ENCODE data around the gene CDHR1. TPM values are rescaled to one million over a fixed set of nuclear protein-coding genes. Genes with fewer than 3 reads are reported as not detected.
"Not testable (repeated sequence)": the region's sequence is repeated elsewhere in the genome, so short reads cannot be mapped to it uniquely, and the experiment has no call there.

Gene CDHR1
- total RNA-seq, 1 donor from 2014 or later, result 2.5 TPM

DNA sequence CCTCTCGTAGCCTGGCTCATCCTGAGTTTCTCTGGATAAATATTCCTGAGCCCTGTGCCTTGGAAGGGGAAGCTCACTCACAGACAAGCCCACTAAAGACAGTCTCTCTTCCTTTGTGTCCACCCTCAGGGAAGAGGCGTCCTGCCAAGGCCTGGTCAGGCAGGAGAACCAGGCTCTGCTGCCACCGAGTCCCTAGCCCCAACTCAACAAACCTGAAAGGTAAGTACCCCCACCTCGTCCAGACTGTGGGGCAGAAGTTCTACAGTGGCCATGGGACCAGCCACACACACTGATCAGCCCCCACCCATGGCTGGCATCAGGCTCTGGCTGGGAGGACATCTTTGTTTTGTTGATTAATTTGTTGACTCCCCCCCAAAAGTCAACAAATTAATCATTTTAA, 18.0 kb upstream of the CDHR1 start:
- no peak for DNase-seq (ENCODE audit: low read depth)
- TF ChIP-seq, protein P1, sequence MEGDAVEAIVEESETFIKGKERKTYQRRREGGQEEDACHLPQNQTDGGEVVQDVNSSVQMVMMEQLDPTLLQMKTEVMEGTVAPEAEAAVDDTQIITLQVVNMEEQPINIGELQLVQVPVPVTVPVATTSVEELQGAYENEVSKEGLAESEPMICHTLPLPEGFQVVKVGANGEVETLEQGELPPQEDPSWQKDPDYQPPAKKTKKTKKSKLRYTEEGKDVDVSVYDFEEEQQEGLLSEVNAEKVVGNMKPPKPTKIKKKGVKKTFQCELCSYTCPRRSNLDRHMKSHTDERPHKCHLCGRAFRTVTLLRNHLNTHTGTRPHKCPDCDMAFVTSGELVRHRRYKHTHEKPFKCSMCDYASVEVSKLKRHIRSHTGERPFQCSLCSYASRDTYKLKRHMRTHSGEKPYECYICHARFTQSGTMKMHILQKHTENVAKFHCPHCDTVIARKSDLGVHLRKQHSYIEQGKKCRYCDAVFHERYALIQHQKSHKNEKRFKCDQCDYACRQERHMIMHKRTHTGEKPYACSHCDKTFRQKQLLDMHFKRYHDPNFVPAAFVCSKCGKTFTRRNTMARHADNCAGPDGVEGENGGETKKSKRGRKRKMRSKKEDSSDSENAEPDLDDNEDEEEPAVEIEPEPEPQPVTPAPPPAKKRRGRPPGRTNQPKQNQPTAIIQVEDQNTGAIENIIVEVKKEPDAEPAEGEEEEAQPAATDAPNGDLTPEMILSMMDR (conservative IDR thresholded peaks at IDR 0.05; ENCODE audit: low read depth, low read length), result no peak
- H3K4me3 ChIP-seq (ENCODE audit: low read depth, low read length), result no peak overlapping the region

DNA sequence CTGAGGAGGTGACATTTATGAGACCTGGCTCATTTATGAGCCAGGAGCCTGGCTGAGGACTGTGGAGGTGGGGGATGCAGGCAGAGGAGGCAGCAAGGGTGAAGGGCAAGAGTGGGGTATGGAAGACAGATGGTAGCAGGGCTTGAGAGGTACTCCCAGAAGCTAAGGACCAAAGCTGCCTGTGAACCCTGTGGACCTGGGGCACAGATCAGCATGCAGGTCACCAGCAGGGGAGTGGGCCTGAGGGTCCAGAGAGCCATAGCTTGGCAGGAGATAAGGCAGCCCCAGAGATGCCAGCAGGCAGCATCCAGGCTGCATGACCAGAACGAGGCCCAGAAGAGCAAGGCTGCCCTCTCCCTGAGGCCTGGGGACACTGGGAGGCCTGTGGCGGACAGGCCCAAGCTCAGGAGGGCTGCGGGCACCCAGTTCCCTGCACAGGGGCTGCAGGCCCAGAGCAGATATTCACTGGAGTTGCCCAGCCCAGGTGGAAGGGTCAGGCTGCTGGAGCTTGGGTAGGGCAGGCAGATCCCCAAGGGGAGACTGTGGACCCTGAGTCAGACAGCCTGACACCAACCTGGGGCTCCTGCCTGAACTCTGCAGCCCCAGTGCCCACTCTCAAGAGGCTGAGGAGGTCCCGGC, 17.4 kb upstream of the CDHR1 start:
- DNase-seq (ENCODE audit: low read depth), result no peak
- H3K4me3 ChIP-seq (ENCODE audit: low read depth, low read length), result no peak overlapping the region
- TF ChIP-seq, protein P1 (conservative IDR thresholded peaks at IDR 0.05; ENCODE audit: low read depth, low read length), result no peak

DNA sequence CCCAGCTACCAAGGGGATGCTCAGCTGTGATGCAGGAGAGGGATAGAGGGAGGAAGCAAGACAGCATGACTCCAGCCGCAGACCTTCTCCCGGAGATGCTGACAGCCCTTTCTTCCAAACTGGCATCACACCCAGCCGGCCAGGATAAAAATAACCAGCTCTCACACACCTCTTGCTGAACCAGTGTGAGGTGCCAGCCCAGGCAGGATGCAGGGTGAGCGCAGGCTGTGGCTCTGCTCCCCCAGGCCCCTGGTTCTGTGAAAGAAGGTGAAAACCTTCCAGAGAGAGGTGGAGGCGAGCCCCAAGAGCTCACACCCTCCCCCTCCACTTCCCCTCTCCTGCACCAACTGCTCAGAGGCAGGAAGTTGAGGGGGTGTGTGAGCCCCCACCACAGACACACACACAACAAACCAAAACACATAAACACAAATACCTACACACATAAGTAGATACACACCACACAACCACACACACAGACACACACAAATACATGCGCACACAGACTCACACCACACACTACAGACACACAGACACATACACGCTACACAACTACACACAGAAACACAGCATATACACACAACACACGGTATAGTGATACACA, 16.7 kb upstream of the CDHR1 start:
- H3K4me3 ChIP-seq (ENCODE audit: low read depth, low read length), result no peak overlapping the region
- TF ChIP-seq, protein P1 (conservative IDR thresholded peaks at IDR 0.05; ENCODE audit: low read depth, low read length), result no peak
- no peak for DNase-seq (ENCODE audit: low read depth)

DNA sequence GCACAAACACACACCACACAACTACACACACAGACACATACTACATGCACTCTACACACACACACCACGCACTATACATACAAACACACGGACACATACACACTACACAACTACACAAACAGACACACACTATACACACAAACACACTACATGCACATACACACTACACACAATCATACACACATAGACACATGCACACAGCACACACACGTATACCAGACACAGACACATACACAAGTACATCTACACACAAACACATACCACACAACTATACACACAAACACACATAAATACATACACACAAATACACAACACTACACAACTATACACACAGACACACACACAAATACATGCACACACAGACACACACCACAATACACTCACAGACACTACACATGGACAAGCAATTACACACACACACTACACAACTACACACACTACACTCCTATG, 16.2 kb upstream of the CDHR1 start:
- DNase-seq (ENCODE audit: low read depth), result no peak

DNA sequence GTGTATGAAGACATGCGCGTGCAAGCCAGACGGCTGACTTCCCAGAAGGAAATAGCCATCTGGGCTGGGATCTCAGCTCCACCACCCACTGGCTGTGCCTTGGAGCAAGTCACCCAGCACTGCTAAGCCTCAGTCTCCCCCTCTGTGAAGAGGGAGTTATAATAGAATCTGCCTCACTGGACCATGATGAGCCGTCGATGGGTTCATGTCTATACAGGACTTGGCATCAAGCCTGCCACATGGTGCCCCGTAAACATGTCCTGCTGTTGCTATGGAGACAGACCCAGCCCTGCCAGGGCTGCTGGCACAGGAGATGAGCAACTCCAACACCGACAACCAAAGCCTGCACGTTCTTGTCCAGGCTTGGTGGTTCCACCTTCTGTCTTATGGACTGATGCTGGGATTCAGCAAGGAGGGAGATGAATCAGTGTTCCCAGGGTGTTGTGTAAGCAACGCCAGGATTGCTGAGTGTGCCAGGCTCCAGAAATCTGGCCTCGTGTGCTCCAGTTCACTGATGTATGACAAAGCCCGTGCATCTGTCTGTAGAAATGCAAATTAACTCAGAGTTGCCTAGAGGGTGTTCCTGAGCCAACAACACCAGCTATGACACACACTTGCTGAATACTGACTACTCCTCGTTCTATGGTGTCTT, 15.2 kb upstream of the CDHR1 start:
- no peak overlapping the region for H3K4me3 ChIP-seq (ENCODE audit: low read depth, low read length)
- TF ChIP-seq, protein P1 (conservative IDR thresholded peaks at IDR 0.05; ENCODE audit: low read depth, low read length), result no peak
- DNase-seq (ENCODE audit: low read depth), result peak; percentile 96

More for the DNA sequence above, 16.2 kb upstream of the CDHR1 start:
- no peak overlapping the region for H3K4me3 ChIP-seq (ENCODE audit: low read depth, low read length)
- TF ChIP-seq, protein P1 (conservative IDR thresholded peaks at IDR 0.05; ENCODE audit: low read depth, low read length), result no peak

DNA sequence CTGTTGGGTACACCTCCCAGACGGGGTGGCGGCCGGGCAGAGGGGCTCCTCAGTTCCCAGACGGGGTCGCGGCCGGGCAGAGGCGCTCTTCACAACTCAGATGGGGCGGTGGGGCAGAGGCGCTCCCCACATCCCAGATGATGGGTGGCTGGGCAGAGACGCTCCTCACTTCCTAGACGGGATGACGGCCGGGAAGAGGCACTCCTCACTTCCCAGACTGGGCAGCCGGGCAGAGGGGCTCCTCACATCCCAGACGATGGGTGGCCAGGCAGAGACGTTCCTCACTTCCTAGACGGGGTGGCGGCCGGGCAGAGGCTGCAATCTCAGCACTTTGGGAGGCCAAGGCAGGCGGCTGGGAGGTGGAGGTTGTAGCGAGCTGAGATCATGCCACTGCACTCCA, 14.0 kb upstream of the CDHR1 start:
- not testable (repeated sequence) for DNase-seq (ENCODE audit: low read depth); H3K4me3 ChIP-seq (ENCODE audit: low read depth, low read length)

DNA sequence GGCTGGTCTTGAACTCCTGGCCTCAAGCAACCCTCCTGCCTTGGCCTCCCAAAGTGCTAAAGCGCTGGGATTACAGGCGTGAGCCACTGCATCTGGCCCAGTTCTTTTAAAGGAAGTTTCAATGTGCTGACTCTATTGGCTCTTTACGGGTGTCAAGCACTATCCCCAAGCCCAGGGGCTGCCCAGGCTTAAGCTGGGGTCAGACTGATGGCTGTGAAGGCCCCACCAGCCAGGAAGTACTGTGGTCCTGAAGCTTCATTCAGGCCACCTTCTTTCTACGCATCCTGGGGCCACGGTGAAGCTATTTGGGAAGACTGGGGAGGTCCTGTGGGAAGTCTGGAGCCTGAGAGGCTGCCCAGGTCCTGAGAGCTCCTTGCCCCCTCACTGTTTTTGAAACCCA, 12.7 kb upstream of the CDHR1 start:
- DNase-seq (ENCODE audit: low read depth), result no peak
- TF ChIP-seq, protein P1 (conservative IDR thresholded peaks at IDR 0.05; ENCODE audit: low read depth, low read length), result no peak
- H3K4me3 ChIP-seq (ENCODE audit: low read depth, low read length), result no peak overlapping the region
